GM19452 (cell line): Measurements from ENCODE around the gene DZIP1L.
A peak's percentile ranks its signal among the peaks of the same experiment; 100 is the strongest.
"Not testable (repeated sequence)": the region's sequence is repeated elsewhere in the genome, so short reads cannot be mapped to it uniquely, and the experiment has no call there.

Experiments
- ATAC-seq: cut with Tn5 transposase; IDR thresholded peaks from one replicate; pipeline ENCODE4 v1.9.1; 2021; ENCODE audit not compliant: unreplicated experiment

DZIP1L gene

GRCh38 chr3:138114988-138115971 lies at the start of gene DZIP1L:
TSS of gene DZIP1L (minus strand) at chr3:138115608. CDS start at chr3:138103971, 11,637 bp downstream.
- ATAC-seq: peak; percentile 80

- no peak for ATAC-seq
These were observed 49.7 kb upstream of the DZIP1L start for GRCh38 chr3:138165061-138165460.

- ATAC-seq: no peak
These were observed 42.3 kb upstream of the DZIP1L start for GRCh38 chr3:138157743-138158142.

DNA sequence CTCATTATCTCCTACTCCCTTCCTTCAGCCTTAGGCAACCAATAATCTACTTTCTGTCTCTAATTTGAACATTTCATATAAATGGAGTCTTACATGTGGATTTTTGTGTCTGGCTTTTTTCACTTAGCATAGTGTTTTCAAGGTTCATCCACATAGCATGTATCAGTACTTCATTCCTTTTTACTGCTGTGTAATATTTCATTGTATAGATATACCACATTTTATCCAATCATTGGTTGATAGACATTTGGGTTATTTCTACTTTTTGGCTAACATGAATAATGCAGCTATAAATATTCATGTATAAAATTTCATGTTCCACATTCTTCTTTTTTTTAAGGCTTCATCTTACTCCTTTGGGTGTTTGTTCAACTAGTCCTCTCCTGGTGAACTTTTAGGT lies 39.1 kb upstream of the DZIP1L start:
- ATAC-seq: no peak

DNA sequence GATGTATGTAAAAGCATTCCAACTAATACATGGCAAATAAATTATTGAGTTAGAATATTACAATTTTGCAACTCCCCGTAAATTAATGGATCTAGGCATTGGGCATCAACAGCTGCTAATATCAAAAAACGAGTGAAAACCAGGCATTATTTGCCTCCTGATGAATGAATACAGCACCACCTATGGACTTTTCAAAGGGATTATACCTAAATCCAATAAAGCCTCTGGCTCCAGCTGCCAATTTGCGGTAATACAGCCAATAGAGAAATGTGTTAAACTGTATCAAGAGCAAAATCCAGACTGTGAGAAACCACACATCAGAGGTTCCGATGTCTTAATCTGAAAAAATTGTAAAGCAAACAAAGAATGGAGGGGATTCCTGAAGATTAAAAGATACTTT lies 33.1 kb upstream of the DZIP1L start:
- ATAC-seq: no peak

DNA sequence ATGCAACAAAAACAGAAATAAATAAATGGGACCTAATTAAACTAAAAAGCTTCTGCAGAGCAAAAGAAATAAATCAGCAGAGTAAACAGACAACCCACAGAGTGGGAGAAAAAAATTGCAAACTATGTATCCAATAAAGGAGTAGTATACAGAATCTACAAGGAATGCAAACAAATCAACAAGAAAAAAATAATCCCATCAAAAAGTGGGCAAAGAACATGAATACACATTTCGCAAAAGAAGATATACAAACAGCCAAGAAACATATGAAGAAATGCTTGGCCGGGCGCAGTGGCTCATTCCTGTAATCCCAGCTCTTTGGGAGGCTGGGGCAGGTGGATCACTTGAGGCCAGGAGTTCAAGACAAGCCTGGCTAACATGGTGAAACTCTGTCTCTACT lies 26.8 kb upstream of the DZIP1L start:
- ATAC-seq: not testable (repeated sequence)

DNA sequence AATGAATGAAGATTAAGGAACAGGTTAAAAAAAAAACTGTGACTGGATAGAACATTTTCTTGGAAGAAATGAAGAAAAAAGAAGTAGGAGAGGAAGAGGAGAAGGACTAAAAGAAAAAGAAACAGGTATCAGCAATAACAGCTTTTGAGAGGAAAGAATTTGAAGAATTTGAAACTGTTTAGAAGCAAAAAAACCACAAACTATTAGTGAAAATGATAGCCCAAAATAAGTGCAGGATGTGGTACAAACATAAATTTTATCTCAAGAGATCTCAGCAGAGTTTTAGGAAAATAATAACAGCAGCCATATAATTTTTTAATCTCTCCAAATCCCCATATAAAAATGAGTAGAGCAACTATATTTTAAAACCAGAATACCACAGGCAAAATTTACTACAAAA lies 25.5 kb upstream of the DZIP1L start:
- ATAC-seq: no peak

- ATAC-seq: no peak
These were observed 24.3 kb upstream of the DZIP1L start for GRCh38 chr3:138139691-138140090.

DNA sequence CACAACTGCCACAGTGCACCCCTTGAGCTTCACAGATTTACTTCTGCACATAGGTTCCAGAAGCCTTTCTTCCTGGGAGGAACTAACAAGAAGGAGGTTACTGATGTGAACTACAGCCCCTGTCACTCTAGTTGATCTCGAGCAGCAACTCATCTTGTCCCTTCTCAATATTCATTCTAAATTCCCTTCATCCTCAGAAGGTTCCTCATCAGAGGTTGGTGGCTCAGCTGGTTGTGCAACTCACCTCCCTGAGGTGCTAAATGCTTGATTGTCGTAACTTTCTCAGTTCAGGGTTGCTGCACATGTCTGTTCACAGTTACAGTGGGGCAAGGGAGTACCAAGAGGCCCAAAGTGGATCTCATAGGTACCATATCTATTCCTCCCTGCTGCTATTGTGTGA lies 22.5 kb upstream of the DZIP1L start:
- no peak for ATAC-seq

GRCh38 chr3:138136201-138136600 lies 20.8 kb upstream of the DZIP1L start:
- no peak for ATAC-seq

DNA sequence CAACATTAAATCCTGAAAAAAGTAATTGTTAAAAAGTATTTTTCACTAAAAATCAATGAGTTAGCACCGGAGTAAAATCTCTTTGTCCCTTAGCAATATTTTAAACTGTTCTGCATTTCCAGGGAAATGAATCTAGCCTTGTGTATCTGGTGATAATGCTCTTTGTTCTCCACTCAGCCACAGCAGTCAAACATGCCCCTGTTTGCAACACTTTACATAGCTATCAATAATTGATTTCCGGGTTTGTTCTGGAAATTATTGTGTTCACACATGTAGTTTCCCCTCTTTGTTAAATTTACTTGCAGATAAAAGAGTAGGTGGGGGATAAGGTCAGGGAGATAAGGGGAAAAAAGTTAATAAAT lies 20.4 kb upstream of the DZIP1L start:
- ATAC-seq: no peak

DNA sequence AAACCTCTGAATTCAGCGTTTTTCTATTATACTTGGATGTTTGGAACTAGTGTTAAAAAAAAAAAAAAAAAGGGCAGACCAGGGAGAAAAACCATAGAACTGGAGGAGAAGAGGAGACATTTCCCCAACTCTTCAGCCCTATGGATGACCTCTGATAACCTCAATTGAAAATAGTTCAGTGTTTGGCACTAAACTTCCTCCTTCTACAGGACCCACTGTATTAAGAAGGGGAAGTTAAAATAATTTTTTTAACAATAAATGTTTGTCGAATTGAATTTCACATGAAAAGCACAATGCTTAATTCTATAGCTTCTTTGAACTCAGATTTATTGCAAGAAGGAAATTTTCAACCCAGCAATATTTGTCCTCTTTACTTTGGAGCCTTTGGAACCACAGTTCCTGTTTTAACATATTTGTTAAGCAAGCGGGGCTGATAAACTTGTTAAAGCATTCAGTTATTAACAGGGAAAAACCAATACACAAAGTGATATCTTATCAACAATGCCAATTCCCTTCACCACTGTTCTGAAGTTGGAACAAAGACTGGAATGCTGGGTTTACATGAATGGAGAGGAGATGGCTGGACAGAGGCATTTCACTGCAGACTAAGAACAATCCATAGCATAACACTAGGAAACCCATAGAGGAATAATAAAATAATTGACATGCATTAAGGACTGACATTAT lies 19.9 kb upstream of the DZIP1L start:
- ATAC-seq: no peak

DNA sequence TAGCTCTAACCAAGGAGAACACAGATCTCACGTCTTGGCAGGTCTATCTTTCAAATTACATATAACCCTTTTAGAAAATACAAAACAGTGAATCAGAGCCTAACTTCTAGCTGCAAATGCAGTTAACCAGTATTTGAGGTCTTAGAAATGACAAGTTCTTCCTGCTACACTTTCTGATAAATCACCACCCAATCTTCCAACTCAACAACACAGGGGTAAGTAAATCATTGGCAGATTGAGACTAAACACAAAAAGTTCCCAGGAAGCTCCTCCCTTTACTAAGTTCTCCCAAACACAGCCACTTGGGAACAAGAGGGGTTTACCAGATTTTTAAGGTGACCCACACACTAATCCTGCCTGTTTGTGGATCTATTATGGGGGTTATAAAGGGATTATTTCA lies 16.8 kb upstream of the DZIP1L start, which contains the start of gene A4GNT:
TSS of gene A4GNT (minus strand) at position 152 of the 400 bp plus-strand sequence. CDS start 1,134 bp downstream, outside the sequence.
- no peak for ATAC-seq

GRCh38 chr3:138127636-138128365 lies 12.4 kb upstream of the DZIP1L start:
- ATAC-seq: no peak

DNA sequence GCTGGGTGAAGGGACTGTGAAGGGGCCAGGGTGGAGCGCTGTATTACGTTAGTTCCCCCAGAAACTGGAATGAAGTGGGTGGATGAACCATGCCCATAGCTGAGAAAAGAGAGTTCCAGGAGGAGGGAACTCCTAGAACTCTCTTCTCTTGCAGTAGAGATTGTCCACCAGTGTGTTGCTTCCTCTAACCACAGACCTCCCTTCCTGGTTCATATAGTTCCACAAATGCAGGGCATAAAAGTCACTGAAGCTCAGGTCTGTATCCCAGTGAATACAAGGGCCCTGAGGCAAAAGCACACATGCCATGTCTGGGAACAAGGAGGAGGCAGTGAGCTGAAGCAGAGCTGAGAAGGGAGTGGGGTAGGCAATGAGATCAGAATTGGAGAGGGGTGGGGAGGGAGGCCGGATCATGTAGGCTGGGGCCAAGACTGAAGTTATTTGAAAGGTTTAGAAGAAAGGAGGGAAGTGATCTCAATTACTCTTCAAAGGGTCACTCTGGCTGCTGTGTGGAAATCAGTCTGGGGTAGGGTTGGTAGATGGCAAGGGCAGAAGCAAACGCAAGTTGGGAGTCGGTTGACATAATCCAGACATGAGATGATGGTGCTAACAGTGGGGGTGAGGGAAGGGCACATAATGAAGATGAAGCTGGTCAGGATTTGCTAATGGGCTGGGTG lies 10.3 kb upstream of the DZIP1L start:
- ATAC-seq: no peak

GRCh38 chr3:138124706-138125355 lies 9.4 kb upstream of the DZIP1L start:
- ATAC-seq: no peak

DNA sequence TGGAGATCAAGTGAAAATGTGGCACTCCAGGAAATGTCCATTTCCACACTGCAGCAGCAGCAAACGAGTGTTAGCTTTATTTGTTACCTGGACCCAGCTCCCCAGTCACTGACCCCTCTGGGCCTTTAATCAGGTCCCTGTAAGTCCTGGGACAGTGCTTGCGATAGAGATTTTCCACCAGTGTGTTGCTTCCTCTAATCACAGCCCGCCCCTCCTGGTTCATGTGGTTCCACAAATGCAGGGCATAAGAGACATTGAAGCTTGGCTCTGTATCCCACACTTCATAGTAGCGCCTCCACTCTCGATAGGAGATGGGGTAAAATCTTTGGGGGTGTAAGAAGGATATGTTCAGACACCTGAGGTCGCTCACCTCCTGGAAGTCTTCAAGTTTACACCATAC lies 8.8 kb upstream of the DZIP1L start:
- ATAC-seq: no peak

DNA sequence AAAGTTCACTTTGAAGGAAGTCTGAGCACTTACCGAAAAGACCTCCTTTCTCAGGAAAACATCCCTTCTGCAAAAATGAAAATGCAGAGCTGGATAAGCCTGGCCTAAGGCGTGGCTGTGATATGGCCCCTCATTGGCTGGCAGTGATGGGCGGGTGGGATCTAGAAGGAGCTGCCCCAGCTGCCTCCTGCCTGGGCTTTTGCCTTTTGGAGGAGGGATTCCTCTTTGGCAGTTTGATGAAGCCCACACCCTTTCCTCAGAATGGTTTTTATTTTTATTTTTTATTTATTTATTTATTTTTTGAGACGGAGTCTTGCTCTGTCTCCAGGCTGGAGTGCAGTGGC lies 4.0 kb upstream of the DZIP1L start:
- no peak for ATAC-seq

GRCh38 chr3:138118612-138119422 lies 3.4 kb upstream of the DZIP1L start:
- ATAC-seq: peak; percentile 74
